K562 (cell line): ENCODE data around the gene VAMP8. TPM values are rescaled to one million over a fixed set of nuclear protein-coding genes. Genes with fewer than 3 reads are reported as not detected.

Experiments
- ASH1L ChIP-seq: fragments of 450-650 bp; IDR thresholded peaks from 2 replicates; pipeline ENCODE4 v1.6.1; 2018; ENCODE audit warnings: borderline replicate concordance, mild to moderate bottlenecking, low read depth; ENCODE audit not compliant: partially characterized antibody
- E4F1 ChIP-seq: fragments of 250-450 bp; sonication (Bioruptor Pico); IDR thresholded peaks from 2 replicates; pipeline ENCODE4 v1.5.0; 2021; ENCODE audit warnings: mild to moderate bottlenecking, borderline replicate concordance
- FOXA1 ChIP-seq: fragments of 450-650 bp; IDR thresholded peaks from 2 replicates; pipeline ENCODE4 v1.6.1; 2016; ENCODE audit warnings: mild to moderate bottlenecking, borderline replicate concordance
- HNRNPK ChIP-seq: fragments of 200-400 bp; formaldehyde crosslinking; IDR thresholded peaks from one replicate; pipeline ENCODE4 v1.6.1; 2018; ENCODE audit warnings: mild to moderate bottlenecking, low read depth, low read length; ENCODE audit not compliant: poor library complexity, severe bottlenecking
- KDM4B ChIP-seq, 2 experiments: fragments of 450-650 bp in 1 of 2; sonication (generic) in 1 of 2; IDR thresholded peaks; 2 replicates each; pipeline ENCODE4 v1.6.1; 2016 to 2017; ENCODE audit warnings: borderline replicate concordance in 2 of 2, antibody characterized with exemption in 1 of 2, low read depth in 1 of 2, mild to moderate bottlenecking in 1 of 2
- LARP7 ChIP-seq: fragments of 450-650 bp; IDR thresholded peaks from 2 replicates; pipeline ENCODE4 v1.6.1; 2016
- MNT ChIP-seq, 2 experiments: fragments of 450-650 bp; conservative IDR thresholded peaks; 2 replicates each; pipeline ENCODE4 v1.6.1; 2017; ENCODE audit warnings: mild to moderate bottlenecking in 2 of 2, moderate library complexity in 2 of 2
- MYC ChIP-seq, 2 experiments: fragments of 250-450 bp in 1 of 2; sonication (Bioruptor Pico) in 1 of 2; IDR thresholded peaks; 2 replicates each; pipeline versions ENCODE4 v1.5.1 to v1.6.1; 2012 to 2021; ENCODE audit warnings: low read depth in 2 of 2, borderline replicate concordance in 1 of 2, improper control_type of control experiment in 1 of 2, low read length in 1 of 2, mild to moderate bottlenecking in 1 of 2, moderate library complexity in 1 of 2
- PKNOX1 ChIP-seq: fragments of 450-650 bp; IDR thresholded peaks from 2 replicates; pipeline ENCODE4 v1.6.1; 2016
- SMARCA4 ChIP-seq: fragments of 450-650 bp; IDR thresholded peaks from 2 replicates; pipeline ENCODE4 v1.6.1; 2016
- TAF15 ChIP-seq: fragments of 200-400 bp; formaldehyde crosslinking; IDR thresholded peaks from 2 replicates; pipeline ENCODE4 v1.6.1; 2017; ENCODE audit warnings: mild to moderate bottlenecking, low read depth, low read length, moderate library complexity
- TEAD1 ChIP-seq, 2 experiments: fragments of 450-650 bp in 1 of 2; sonication (generic) in 1 of 2; formaldehyde crosslinking; IDR thresholded peaks; 2 replicates each; pipeline versions ENCODE4 v1.4.0 to v1.8.0; 2020 to 2022; ENCODE audit warnings: mild to moderate bottlenecking in 2 of 2, missing genetic modification reagents in 1 of 2
- TFAP4 ChIP-seq: sonication (generic); formaldehyde crosslinking; IDR thresholded peaks from 2 replicates; pipeline ENCODE4 v1.8.0; 2022; ENCODE audit warnings: missing genetic modification reagents, mild to moderate bottlenecking, moderate library complexity, borderline replicate concordance
- TGIF2 ChIP-seq: sonication (generic); formaldehyde crosslinking; IDR thresholded peaks from 2 replicates; pipeline ENCODE4 v1.8.1; 2022; ENCODE audit warnings: mild to moderate bottlenecking, missing genetic modification reagents, moderate library complexity
- THAP7 ChIP-seq: fragments of 250-450 bp; sonication (Bioruptor Pico); IDR thresholded peaks from 2 replicates; pipeline ENCODE4 v1.5.0; 2021
- TRIM28 ChIP-seq: fragments of 450-650 bp; IDR thresholded peaks from 2 replicates; pipeline ENCODE4 v1.6.1; 2017
- ZBTB12 ChIP-seq: fragments of 250-450 bp; sonication (Bioruptor Pico); IDR thresholded peaks from 2 replicates; pipeline ENCODE4 v1.4.0; 2020
- ZNF41 ChIP-seq: fragments of 250-450 bp; sonication (Bioruptor Pico); conservative IDR thresholded peaks from 2 replicates; pipeline ENCODE4 v1.4.0; 2020; ENCODE audit warnings: mild to moderate bottlenecking
- polyA plus RNA-seq, 8 experiments: library from polyadenylated mRNA; depleted of rRNA in 4 of 8; stranded (reverse) in 5 of 8; unstranded in 3 of 8; fragments of >200 nt; fragmentation: Nextera tagmentation in 2 of 8; fragmentation: Illumina TruSeq in 1 of 8; extraction: Ambion mirVana in 2 of 8; extraction: Trizol in 1 of 8; gene quantifications; 2 replicates each; pipeline versions ENCODE4 v1.2.1 to v1.2.3, GENCODE V29; 2011 to 2014; ENCODE audit warnings: inconsistent platforms in 1 of 8, missing spikeins in 1 of 8
- total RNA-seq, 7 experiments: library from RNA; depleted of rRNA in 6 of 7; stranded (reverse); fragments of >200 nt in 6 of 7; fragmentation: Illumina TruSeq in 2 of 7; extraction: Trizol in 2 of 7; gene quantifications; 2 replicates each; pipeline versions ENCODE4 v1.2.1 to v1.2.3, GENCODE V29; 2011 to 2021; ENCODE audit warnings: low replicate concordance in 1 of 7

The VAMP8 gene
- total and polyA plus RNA-seq, 9 of the 15 experiments (the other 6 are each of a cell fraction or from before 2014, with no cell fraction given) = 107 to 571 (median 248) TPM

- TF ChIP-seq E4F1 (CRISPR knock-in tag) (no peak), THAP7 (peak; percentile 78; the same call in 1 of the 2 replicates), PKNOX1 (no peak), KDM4B (IDR thresholded peaks at IDR 0.05; ENCODE audit: borderline replicate concordance in 2 of 2, low read depth in 1 of 2) (peak in 1 of 2 experiments; percentile 89; a peak in 1 of 4 replicates), SMARCA4 (no peak), TGIF2 (no peak), MYC (IDR thresholded peaks at IDR 0.05; ENCODE audit: low read depth, low read length) (peak; percentile 86), MYC (CRISPR knock-in tag; IDR thresholded peaks at IDR 0.05; ENCODE audit: borderline replicate concordance, low read depth) (peak; percentile 28; the same call in 1 of the 2 replicates), ZBTB12 (no peak), ASH1L (no peak), TRIM28 (0 out of 2 replicates have a peak, but pooled peaks have one; percentile 17), TFAP4 (CRISPR knock-in tag) (no peak), FOXA1 (no peak), TEAD1 (CRISPR knock-in tag; IDR thresholded peaks at IDR 0.05) (no peak), HNRNPK (no peak), TAF15 (no peak), ZNF41 (no peak), MNT (conservative IDR thresholded peaks at IDR 0.05) (peak; percentile 60 to 75), LARP7 (no peak; the same call in 1 of the 2 replicates)
Measured at GRCh38 chr2:85611705-85612587, 34.6 kb downstream of the VAMP8 start, which contains the start of gene C2orf68 (continued).
